ENCODE measurements around the gene SYNGR1.
A peak's percentile ranks its signal among the peaks of the same experiment; 100 is the strongest.
"Not testable (repeated sequence)": the region's sequence is repeated elsewhere in the genome, so short reads cannot be mapped to it uniquely, and the experiment has no call there.

Gene SYNGR1

GRCh38 chr22:39349506-39349966 lies 255 bp upstream of the SYNGR1 start:
- H3K27ac ChIP-seq = peak overlapping the region; percentile 48
- TF ChIP-seq CTCF (conservative IDR thresholded peaks at IDR 0.05) (no peak; the same call in 1 of the 2 replicates), ZFX (IDR thresholded peaks at IDR 0.05) (no peak)

- TF ChIP-seq CTCF (conservative IDR thresholded peaks at IDR 0.05) (no peak), ZFX (IDR thresholded peaks at IDR 0.05) (no peak)
- H3K27ac ChIP-seq = no peak overlapping the region
Observed at GRCh38 chr22:39350757-39351688, 1.2 kb downstream of the SYNGR1 start.

- TF ChIP-seq CTCF (conservative IDR thresholded peaks at IDR 0.05) = no peak
- no peak for TF ChIP-seq ZFX (IDR thresholded peaks at IDR 0.05)
- no peak overlapping the region for H3K27ac ChIP-seq
Observed at GRCh38 chr22:39351689-39352214, 2.0 kb downstream of the SYNGR1 start.

- no peak overlapping the region for H3K27ac ChIP-seq
- TF ChIP-seq CTCF (conservative IDR thresholded peaks at IDR 0.05) (no peak), ZFX (IDR thresholded peaks at IDR 0.05) (no peak)
Observed at GRCh38 chr22:39352306-39352891, 2.6 kb downstream of the SYNGR1 start.

- TF ChIP-seq ZFX (IDR thresholded peaks at IDR 0.05) = no peak
- TF ChIP-seq CTCF (conservative IDR thresholded peaks at IDR 0.05) = no peak
- no peak overlapping the region for H3K27ac ChIP-seq
Observed at GRCh38 chr22:39353346-39353745, 3.6 kb downstream of the SYNGR1 start.

GRCh38 chr22:39355080-39355479 lies 5.3 kb downstream of the SYNGR1 start:
- TF ChIP-seq CTCF (conservative IDR thresholded peaks at IDR 0.05) (no peak), ZFX (IDR thresholded peaks at IDR 0.05) (no peak)
- H3K27ac ChIP-seq = no peak overlapping the region

GRCh38 chr22:39355805-39356204 lies 6.0 kb downstream of the SYNGR1 start:
- not testable (repeated sequence) for H3K27ac ChIP-seq

Measured in C4-2B (cell line).